Trophoblast cell (in vitro differentiated cells and primary cell): ENCODE measurements around the gene PKNOX1.
"Not testable (repeated sequence)": the region's sequence is repeated elsewhere in the genome, so short reads cannot be mapped to it uniquely, and the experiment has no call there.

Experiments used
- DNase-seq, 2 donors: peaks; one replicate each; pipeline ENCODE4 v3.0.0-alpha.2; 2016
- H2AFZ ChIP-seq: 2 replicates; pipeline ENCODE4 v1.6.1; 2013; ENCODE audit warnings: low read length, moderate library complexity, mild to moderate bottlenecking; ENCODE audit not compliant: insufficient read depth, poor library complexity
- H2AK5ac ChIP-seq: 2 replicates; pipeline ENCODE4 v1.6.1; 2013; ENCODE audit warnings: mild to moderate bottlenecking, low read length
- H2BK120ac ChIP-seq: 2 replicates; pipeline ENCODE4 v1.6.1; 2013; ENCODE audit warnings: low read length, mild to moderate bottlenecking, moderate library complexity; ENCODE audit not compliant: insufficient read depth, poor library complexity
- H2BK12ac ChIP-seq: 2 replicates; pipeline ENCODE4 v1.6.1; 2013; ENCODE audit warnings: mild to moderate bottlenecking, low read length, moderate library complexity
- H2BK5ac ChIP-seq: 2 replicates; pipeline ENCODE4 v1.6.1; 2013; ENCODE audit warnings: low read length, low read depth, moderate library complexity, mild to moderate bottlenecking; ENCODE audit not compliant: poor library complexity
- H3K14ac ChIP-seq: 2 replicates; pipeline ENCODE4 v1.6.1; 2013; ENCODE audit warnings: mild to moderate bottlenecking, low read length
- H3K18ac ChIP-seq: 2 replicates; pipeline ENCODE4 v1.6.1; 2013; ENCODE audit warnings: mild to moderate bottlenecking, low read length
- H3K23ac ChIP-seq: 2 replicates; pipeline ENCODE4 v1.6.1; 2013; ENCODE audit warnings: low read length
- H3K27ac ChIP-seq: 2 replicates; pipeline ENCODE4 v1.5.1; 2013; ENCODE audit warnings: low read depth, mild to moderate bottlenecking, inconsistent platforms, low read length, moderate library complexity
- H3K27me3 ChIP-seq: 2 replicates; pipeline ENCODE4 v1.6.1; 2013; ENCODE audit warnings: inconsistent platforms, mild to moderate bottlenecking, low read length, moderate library complexity; ENCODE audit not compliant: insufficient read depth
- H3K36me3 ChIP-seq, 2 experiments: 1 replicate in 1 of 2; 2 replicates in 1 of 2; pipeline ENCODE4 v1.6.1; 2013; ENCODE audit warnings: low read length in 2 of 2, mild to moderate bottlenecking in 2 of 2, moderate library complexity in 1 of 2; ENCODE audit not compliant: insufficient read depth in 2 of 2, control insufficient read depth in 1 of 2
- H3K4ac ChIP-seq: 2 replicates; pipeline ENCODE4 v1.6.1; 2013; ENCODE audit warnings: low read depth, mild to moderate bottlenecking, low read length, moderate library complexity
- H3K4me1 ChIP-seq, 2 experiments: 1 replicate in 1 of 2; 2 replicates in 1 of 2; pipeline ENCODE4 v1.6.1; 2013; ENCODE audit warnings: low read length in 2 of 2, mild to moderate bottlenecking in 2 of 2, moderate library complexity in 1 of 2; ENCODE audit not compliant: insufficient read depth in 2 of 2, control insufficient read depth in 1 of 2
- H3K4me2 ChIP-seq: 2 replicates; pipeline ENCODE4 v1.6.1; 2013; ENCODE audit warnings: inconsistent platforms, mild to moderate bottlenecking, low read length, moderate library complexity
- H3K4me3 ChIP-seq: 2 replicates; pipeline ENCODE4 v1.5.1; 2013; ENCODE audit warnings: mild to moderate bottlenecking, low read depth, low read length, inconsistent platforms
- H3K79me1 ChIP-seq: one replicate; pipeline ENCODE4 v1.6.1; 2013; ENCODE audit warnings: low read length
- H3K79me2 ChIP-seq: 2 replicates; pipeline ENCODE4 v1.6.1; 2013; ENCODE audit warnings: low read length, mild to moderate bottlenecking; ENCODE audit not compliant: control insufficient read depth, insufficient read depth, poor library complexity
- H3K9ac ChIP-seq: 2 replicates; pipeline ENCODE4 v1.6.1; 2013; ENCODE audit warnings: mild to moderate bottlenecking, low read length
- H3K9me3 ChIP-seq: 2 replicates; pipeline ENCODE4 v1.6.1; 2013; ENCODE audit warnings: low read depth, mild to moderate bottlenecking, control low read depth, inconsistent platforms, low read length; ENCODE audit not compliant: insufficient read depth
- H4K12ac ChIP-seq: 2 replicates; pipeline ENCODE4 v1.6.1; 2013; ENCODE audit warnings: low read depth, mild to moderate bottlenecking, low read length, moderate library complexity
- H4K8ac ChIP-seq: 2 replicates; pipeline ENCODE4 v1.6.1; 2013; ENCODE audit warnings: low read depth, mild to moderate bottlenecking, low read length, moderate library complexity
- H4K91ac ChIP-seq: one replicate; pipeline ENCODE4 v1.6.1; 2013; ENCODE audit warnings: low read depth, mild to moderate bottlenecking, low read length, moderate library complexity
- WGBS: extraction: QIAGEN DNeasy Blood & Tissue Kit; methylation state at CpG from one replicate; pipeline ENCODE4 v1.1.7; 2013; ENCODE audit warnings: missing lambda C conversion rate; ENCODE audit not compliant: insufficient read length, insufficient coverage; ENCODE audit errors: extremely low coverage; 5-methylcytosine and 5-hydroxymethylcytosine counted together

Gene PKNOX1

GRCh38 chr21:42929969-42930368, 44.4 kb upstream of the PKNOX1 start:
- H2BK120ac ChIP-seq, result peak overlapping the region; percentile 90
- peak overlapping the region; percentile 85 for H2AK5ac ChIP-seq
- peak overlapping the region; percentile 97 for H2BK5ac ChIP-seq
- no peak overlapping the region for H3K4me3 ChIP-seq
- H2AFZ ChIP-seq, result no peak overlapping the region
- WGBS, result no CpG with 5 or more reads among the region's 3 CpGs
- H4K8ac ChIP-seq, result no peak overlapping the region
- peak overlapping the region; percentile 92 for H2BK12ac ChIP-seq
- H3K4me1 ChIP-seq, result peaks cover 21 to 33% of the 10 kb centered on the region in 2 experiments
- H3K18ac ChIP-seq, result peak overlapping the region; percentile 74
- no peak overlapping the region for H3K4me2 ChIP-seq
- H3K14ac ChIP-seq, result peak overlapping the region; percentile 26
- H3K9me3 ChIP-seq, result no peaks in the 10 kb centered on the region
- peak overlapping the region; percentile 97 for H4K91ac ChIP-seq
- peaks cover 25% of the 10 kb centered on the region for H3K79me2 ChIP-seq
- H3K27me3 ChIP-seq, result no peaks in the 10 kb centered on the region
- no peak overlapping the region for H3K9ac ChIP-seq
- H3K23ac ChIP-seq, result no peak overlapping the region
- H4K12ac ChIP-seq, result no peak overlapping the region
- no peak for DNase-seq
- peaks cover 0 to 2% of the 10 kb centered on the region in 2 experiments for H3K36me3 ChIP-seq
- H3K79me1 ChIP-seq, result peaks cover 61% of the 10 kb centered on the region
- peak overlapping the region; percentile 9 for H3K4ac ChIP-seq
- peak overlapping the region; percentile 98 for H3K27ac ChIP-seq

DNA sequence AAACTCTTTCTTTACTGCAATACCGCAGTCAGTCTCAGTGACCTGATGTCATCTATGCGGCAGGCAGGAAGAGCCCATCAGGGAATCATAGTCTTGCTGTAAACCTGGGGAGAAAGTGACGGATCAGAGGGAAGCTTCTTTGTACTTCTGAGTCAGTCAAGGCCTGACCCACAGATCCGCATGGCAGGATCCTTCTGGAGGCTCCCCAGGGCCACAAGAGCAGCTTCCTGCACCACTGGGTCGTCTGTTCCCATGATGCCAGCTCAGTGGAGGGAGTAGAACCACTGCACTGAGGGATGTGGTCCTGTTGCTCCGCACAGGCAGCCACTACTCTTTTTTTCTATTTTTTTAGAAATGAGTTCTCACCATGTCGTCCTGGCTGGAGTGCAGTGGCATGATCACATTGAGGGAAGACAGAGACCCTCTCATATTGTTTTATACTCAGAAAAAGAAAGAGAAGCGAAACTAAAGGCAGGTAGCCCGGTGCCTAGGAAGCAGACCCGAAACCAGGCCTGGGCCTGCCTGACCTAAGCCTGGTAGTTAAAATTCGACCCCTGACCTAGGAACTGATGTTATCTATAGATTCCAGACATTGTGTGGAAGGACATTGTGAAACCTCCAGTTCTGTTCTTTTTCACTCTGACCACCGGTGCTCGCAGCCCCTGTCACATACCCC, 42.7 kb upstream of the PKNOX1 start:
- peak; percentile 41 to 46 for DNase-seq
- Histone ChIP-seq H3K4me1 (peaks cover 18 to 25% of the 10 kb centered on the region in 2 experiments), H4K91ac (peak overlapping the region; percentile 97), H3K27ac (peak overlapping the region; percentile 99), H4K8ac (peak overlapping the region; percentile 79), H3K36me3 (peaks cover 2 to 10% of the 10 kb centered on the region in 2 experiments), H3K9me3 (no peaks in the 10 kb centered on the region), H2BK120ac (peak overlapping the region; percentile 90), H2BK12ac (peak overlapping the region; percentile 91), H3K4ac (peak overlapping the region; percentile 49), H3K18ac (peak overlapping the region; percentile 70), H2AK5ac (peak overlapping the region; percentile 75), H3K4me3 (no peak overlapping the region), H3K14ac (peak overlapping the region; percentile 83), H3K79me2 (peaks cover 23% of the 10 kb centered on the region), H3K27me3 (no peaks in the 10 kb centered on the region), H2AFZ (peak overlapping the region; percentile 38), H2BK5ac (peak overlapping the region; percentile 97), H3K4me2 (peak overlapping the region; percentile 41), H3K79me1 (peaks cover 62% of the 10 kb centered on the region), H3K9ac (peak overlapping the region; percentile 1), H3K23ac (no peak overlapping the region), H4K12ac (no peak overlapping the region)
- no CpG with 5 or more reads among the region's 13 CpGs for WGBS

DNA sequence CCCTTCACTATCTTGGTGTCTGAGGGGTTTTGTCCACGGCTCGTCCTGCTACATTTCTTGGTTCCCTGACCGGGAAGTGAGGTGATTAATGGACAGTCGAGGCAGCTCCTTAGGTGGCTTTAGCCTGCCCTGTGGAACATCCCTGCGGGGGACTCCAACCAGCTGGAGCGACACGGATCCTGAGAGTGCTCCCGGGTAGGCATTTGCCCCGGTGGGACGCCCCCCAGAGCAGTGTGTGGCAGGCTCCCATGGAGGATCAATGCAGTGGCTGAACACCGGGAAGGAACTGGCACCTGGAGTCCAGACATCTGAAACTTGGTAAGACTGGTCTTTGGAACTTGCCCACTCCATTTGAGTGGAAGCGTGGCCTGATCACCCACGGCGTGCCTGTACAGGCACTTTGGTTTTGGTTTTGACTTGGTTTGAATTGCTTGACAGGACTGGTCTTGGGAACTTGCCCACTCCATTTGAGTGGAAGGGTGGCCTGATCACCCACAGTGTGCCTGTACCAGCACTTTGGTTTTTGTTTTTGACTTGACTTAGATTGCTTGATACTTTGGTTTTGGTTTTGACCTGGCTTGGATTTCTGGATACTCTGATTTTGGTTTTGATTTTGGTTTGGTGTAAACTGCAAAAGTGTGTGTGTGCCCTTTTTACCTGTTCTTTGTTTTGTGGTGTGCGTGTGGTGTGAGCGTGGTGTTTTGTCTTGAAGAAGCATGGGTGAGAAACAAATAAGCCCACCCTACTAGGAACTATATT, 41.8 kb upstream of the PKNOX1 start:
- Histone ChIP-seq H4K8ac (peak overlapping the region; percentile 80), H2BK120ac (peak overlapping the region; percentile 98), H2AFZ (peak overlapping the region; percentile 48), H3K4me1 (peaks cover 14 to 23% of the 10 kb centered on the region in 2 experiments), H2BK5ac (peak overlapping the region; percentile 97), H3K14ac (peak overlapping the region; percentile 95), H3K4me3 (peak overlapping the region; percentile 74), H3K79me1 (peaks cover 61% of the 10 kb centered on the region), H4K91ac (peak overlapping the region; percentile 97), H3K18ac (peak overlapping the region; percentile 88), H3K4me2 (peak overlapping the region; percentile 57), H2BK12ac (peak overlapping the region; percentile 92), H3K36me3 (peaks cover 2 to 10% of the 10 kb centered on the region in 2 experiments), H3K79me2 (peaks cover 21% of the 10 kb centered on the region), H4K12ac (peak overlapping the region; percentile 23), H2AK5ac (peak overlapping the region; percentile 49), H3K4ac (peak overlapping the region; percentile 98), H3K27ac (peak overlapping the region; percentile 99), H3K9ac (peak overlapping the region; percentile 98)
- WGBS, result no CpG with 5 or more reads among the region's 16 CpGs
- H3K27me3 ChIP-seq, H3K9me3 ChIP-seq, H3K23ac ChIP-seq: not testable (repeated sequence)
- peak in 1 of 2 donors; percentile 48 for DNase-seq

DNA sequence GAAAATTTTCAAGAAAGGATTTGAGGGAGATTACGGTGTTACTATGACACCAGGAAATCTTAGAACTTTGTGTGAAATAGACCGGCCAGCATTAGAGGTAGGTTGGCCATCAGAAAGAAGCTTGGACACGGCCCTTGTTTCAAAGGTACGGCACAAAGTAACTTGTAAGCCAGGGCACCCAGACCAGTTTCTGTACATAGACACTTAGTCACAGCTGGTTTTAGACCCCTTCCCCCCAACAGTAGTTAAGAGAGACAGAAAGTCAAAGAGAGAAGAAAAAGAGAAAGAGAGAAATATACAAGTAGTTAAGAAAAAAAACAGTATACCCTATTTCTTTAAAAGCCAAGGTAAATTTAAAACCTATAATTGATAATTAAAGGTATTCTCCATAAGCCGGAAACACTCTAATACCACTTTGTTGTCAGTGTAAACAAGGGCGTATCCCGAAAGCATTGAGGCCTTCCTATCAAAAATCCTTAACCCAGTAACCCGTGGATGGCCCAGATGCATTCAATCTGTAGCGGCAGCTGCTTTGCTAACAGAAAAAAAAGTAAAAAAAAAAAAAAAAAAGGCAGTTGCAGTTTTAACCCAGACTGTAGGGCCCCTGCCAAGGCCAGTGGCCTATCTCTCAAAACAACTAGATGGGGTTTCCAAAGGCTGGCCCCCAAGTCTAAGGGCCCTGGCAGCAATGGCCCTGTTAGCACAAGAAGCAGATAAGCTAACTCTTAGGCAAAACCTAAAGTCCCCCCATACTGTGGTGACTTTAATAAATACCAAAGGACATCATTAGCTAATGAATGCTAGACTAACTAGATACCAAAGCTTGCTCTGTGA, 41.0 kb upstream of the PKNOX1 start:
- peak overlapping the region; percentile 98 for H3K27ac ChIP-seq
- not testable (repeated sequence) for H2AFZ ChIP-seq, H3K23ac ChIP-seq, H3K27me3 ChIP-seq, H3K9me3 ChIP-seq
- H3K14ac ChIP-seq, result peak overlapping the region; percentile 95
- H2AK5ac ChIP-seq, result peak overlapping the region; percentile 84
- H3K4me2 ChIP-seq, result peak overlapping the region; percentile 85
- H2BK12ac ChIP-seq, result peak overlapping the region; percentile 30
- no CpG with 5 or more reads among the region's 9 CpGs for WGBS
- peak overlapping the region; percentile 75 for H3K18ac ChIP-seq
- peak overlapping the region; percentile 97 for H2BK5ac ChIP-seq
- peaks cover 5 to 16% of the 10 kb centered on the region in 2 experiments for H3K36me3 ChIP-seq
- peak overlapping the region; percentile 73 for H3K4me3 ChIP-seq
- peak overlapping the region; percentile 84 for H4K8ac ChIP-seq
- H4K12ac ChIP-seq, result peak overlapping the region; percentile 37
- peak overlapping the region; percentile 89 for H3K9ac ChIP-seq
- peaks cover 24% of the 10 kb centered on the region for H3K79me2 ChIP-seq
- DNase-seq, result peak; percentile 38 to 59
- peak overlapping the region; percentile 98 for H3K4ac ChIP-seq
- peak overlapping the region; percentile 68 for H2BK120ac ChIP-seq
- H3K4me1 ChIP-seq, result peaks cover 20 to 31% of the 10 kb centered on the region in 2 experiments
- H4K91ac ChIP-seq, result peak overlapping the region; percentile 97
- peaks cover 67% of the 10 kb centered on the region for H3K79me1 ChIP-seq
